HepG2 (cell line): ENCODE data around the gene SNRNP200. TPM values are rescaled to one million over a fixed set of nuclear protein-coding genes. Genes with fewer than 3 reads are reported as not detected.
A peak's percentile ranks its signal among the peaks of the same experiment; 100 is the strongest.

Source experiments
- BRF2 ChIP-seq: sonication (generic); formaldehyde crosslinking; IDR thresholded peaks from 2 replicates; pipeline ENCODE4 v1.8.1; 2022; ENCODE audit warnings: mild to moderate bottlenecking, missing genetic modification reagents
- E2F1 ChIP-seq: sonication (generic); formaldehyde crosslinking; IDR thresholded peaks from 2 replicates; pipeline ENCODE4 v1.5.0; 2020; ENCODE audit warnings: missing genetic modification reagents
- EHMT2 ChIP-seq: fragments of 200-600 bp; sonication (generic); IDR thresholded peaks from 2 replicates; pipeline ENCODE4 v1.7.0; 2017; ENCODE audit warnings: antibody characterized with exemption, low read depth, low read length, borderline replicate concordance
- ISX ChIP-seq: sonication (generic); formaldehyde crosslinking; conservative IDR thresholded peaks from 2 replicates; pipeline ENCODE4 v1.5.0; 2020; ENCODE audit warnings: missing genetic modification reagents
- JUN ChIP-seq: sonication (generic); formaldehyde crosslinking; IDR thresholded peaks from 2 replicates; pipeline ENCODE4 v1.4.0; 2020; ENCODE audit warnings: mild to moderate bottlenecking, missing genetic modification reagents
- KDM5B ChIP-seq: sonication (generic); formaldehyde crosslinking; IDR thresholded peaks from 2 replicates; pipeline ENCODE4 v1.4.0; 2020; ENCODE audit warnings: missing genetic modification reagents, mild to moderate bottlenecking, borderline replicate concordance
- KMT2A ChIP-seq: sonication (generic); formaldehyde crosslinking; IDR thresholded peaks from 2 replicates; pipeline ENCODE4 v1.4.0; 2020; ENCODE audit warnings: missing genetic modification reagents
- MAFG ChIP-seq: sonication (generic); formaldehyde crosslinking; IDR thresholded peaks from 2 replicates; pipeline ENCODE4 v1.5.1; 2020; ENCODE audit warnings: mild to moderate bottlenecking, missing genetic modification reagents
- MTA3 ChIP-seq: sonication (generic); formaldehyde crosslinking; IDR thresholded peaks from 2 replicates; pipeline ENCODE4 v1.4.0; 2020; ENCODE audit warnings: missing genetic modification reagents
- MYPOP ChIP-seq: sonication (generic); formaldehyde crosslinking; IDR thresholded peaks from 2 replicates; pipeline ENCODE4 v1.8.1; 2023; ENCODE audit warnings: mild to moderate bottlenecking, moderate library complexity, missing genetic modification reagents
- NCOR1 ChIP-seq: fragments of 200-600 bp; sonication (generic); IDR thresholded peaks from 2 replicates; pipeline ENCODE4 v1.7.0; 2017; ENCODE audit warnings: antibody characterized with exemption, low read length, borderline replicate concordance
- PHF8 ChIP-seq: sonication (generic); formaldehyde crosslinking; IDR thresholded peaks from 2 replicates; pipeline ENCODE4 v1.5.0; 2020; ENCODE audit warnings: missing genetic modification reagents
- PREB ChIP-seq: sonication (generic); formaldehyde crosslinking; IDR thresholded peaks from 2 replicates; pipeline ENCODE4 v1.4.0; 2020; ENCODE audit warnings: missing genetic modification reagents
- RAD21 ChIP-seq: fragments of 450-650 bp; formaldehyde crosslinking; IDR thresholded peaks from 2 replicates; pipeline ENCODE4 v1.5.0; 2020; ENCODE audit warnings: mild to moderate bottlenecking
- REST ChIP-seq, 2 experiments: IDR thresholded peaks; 2 replicates each; pipeline ENCODE4 v1.6.1; 2011 to 2012; ENCODE audit warnings: low read length in 2 of 2, borderline replicate concordance in 1 of 2, low read depth in 1 of 2, mild to moderate bottlenecking in 1 of 2, moderate library complexity in 1 of 2
- YEATS4 ChIP-seq: sonication (generic); formaldehyde crosslinking; IDR thresholded peaks from 2 replicates; pipeline ENCODE4 v1.4.0; 2020; ENCODE audit warnings: missing genetic modification reagents, borderline replicate concordance
- ZBTB8A ChIP-seq: sonication (generic); formaldehyde crosslinking; IDR thresholded peaks from 2 replicates; pipeline ENCODE4 v1.4.0; 2020; ENCODE audit warnings: mild to moderate bottlenecking, low read depth, missing genetic modification reagents, borderline replicate concordance
- ZKSCAN1 ChIP-seq: fragments of 150-350 bp; IDR thresholded peaks from 2 replicates; pipeline ENCODE4 v1.6.1; 2014; ENCODE audit warnings: low read length
- ZNF333 ChIP-seq: sonication (generic); formaldehyde crosslinking; IDR thresholded peaks from 2 replicates; pipeline ENCODE4 v1.4.0; 2020; ENCODE audit warnings: mild to moderate bottlenecking, missing genetic modification reagents, borderline replicate concordance
- ZNF383 ChIP-seq: sonication (generic); formaldehyde crosslinking; IDR thresholded peaks from 2 replicates; pipeline ENCODE4 v1.4.0; 2020; ENCODE audit warnings: missing genetic modification reagents, mild to moderate bottlenecking, borderline replicate concordance
- ZNF614 ChIP-seq: IDR thresholded peaks from 2 replicates; pipeline ENCODE4 v1.6.1; 2018; ENCODE audit warnings: missing biosample characterization, missing genetic modification reagents, inconsistent platforms, borderline replicate concordance
- polyA plus RNA-seq, 8 experiments: library from polyadenylated mRNA; depleted of rRNA in 3 of 8; stranded (reverse) in 7 of 8; unstranded in 1 of 8; fragments of >200 nt; fragmentation: Illumina TruSeq in 4 of 8; extraction: Trizol in 4 of 8; gene quantifications; 2 replicates each; pipeline versions ENCODE4 v1.2.1 to v1.2.3, GENCODE V29; 2011 to 2016; ENCODE audit warnings: low read depth in 4 of 8, missing spikeins in 1 of 8, mixed read lengths in 1 of 8; ENCODE audit not compliant: insufficient read depth in 1 of 8
- total RNA-seq, 5 experiments: library from RNA; depleted of rRNA; stranded (reverse); fragments of >200 nt; fragmentation: Illumina TruSeq; extraction: Trizol; gene quantifications; 2 replicates each; pipeline ENCODE4 v1.2.3, GENCODE V29; 2016; ENCODE audit warnings: low read depth in 1 of 5

Gene SNRNP200
- total and polyA plus RNA-seq, 2 of the 13 experiments (the other 11 are each of a cell fraction or from before 2014, with no cell fraction given), result 99.0 to 232 TPM

- peak; percentile 97 for TF ChIP-seq KDM5B (CRISPR knock-in tag)
- TF ChIP-seq MTA3 (CRISPR knock-in tag), result no peak
- peak in 1 of 2 experiments; percentile 67; a peak in 1 of 4 replicates for TF ChIP-seq REST (IDR thresholded peaks at IDR 0.05; ENCODE audit: borderline replicate concordance in 1 of 2, low read depth in 1 of 2, low read length in 2 of 2)
- no peak; the same call in 1 of the 2 replicates for TF ChIP-seq ZNF383
- peak; percentile 88; the same call in 1 of the 2 replicates for TF ChIP-seq KMT2A (CRISPR knock-in tag)
- no peak for TF ChIP-seq EHMT2
- TF ChIP-seq ZBTB8A, result peak; percentile 89; the same call in 1 of the 2 replicates
- TF ChIP-seq MAFG (CRISPR knock-in tag), result no peak
- TF ChIP-seq ISX (CRISPR knock-in tag), result no peak
- peak; percentile 100 for TF ChIP-seq PHF8
- peak; percentile 88 for TF ChIP-seq E2F1 (CRISPR knock-in tag)
- TF ChIP-seq BRF2 (CRISPR knock-in tag), result peak; percentile 79; the same call in 1 of the 2 replicates
- TF ChIP-seq ZNF614, result peak; percentile 89
- peak; percentile 56 for TF ChIP-seq JUN (CRISPR knock-in tag)
- peak; percentile 98 for TF ChIP-seq YEATS4 (CRISPR knock-in tag)
- peak; percentile 67; the same call in 1 of the 2 replicates for TF ChIP-seq RAD21 (CRISPR knock-in tag)
- TF ChIP-seq NCOR1, result peak; percentile 37; the same call in 1 of the 2 replicates
- TF ChIP-seq PREB (CRISPR knock-in tag), result no peak
- TF ChIP-seq ZNF333, result no peak; the same call in none of the 2 replicates
- no peak for TF ChIP-seq ZKSCAN1
- TF ChIP-seq MYPOP (CRISPR knock-in tag), result peak; percentile 99
Measured at GRCh38 chr2:96265840-96266679, 39.3 kb downstream of the SNRNP200 start, which contains the start of the genes CIAO1 and TMEM127 (continued).
